Measurements from ENCODE around the gene ALOX12B. TPM values are rescaled to one million over a fixed set of nuclear protein-coding genes. Genes with fewer than 3 reads are reported as not detected.

Gene ALOX12B
- total and polyA plus RNA-seq, 2 of the 13 experiments (the other 11 are each of a cell fraction or from before 2014, with no cell fraction given), result 0.13 TPM; not detected in 1

DNA sequence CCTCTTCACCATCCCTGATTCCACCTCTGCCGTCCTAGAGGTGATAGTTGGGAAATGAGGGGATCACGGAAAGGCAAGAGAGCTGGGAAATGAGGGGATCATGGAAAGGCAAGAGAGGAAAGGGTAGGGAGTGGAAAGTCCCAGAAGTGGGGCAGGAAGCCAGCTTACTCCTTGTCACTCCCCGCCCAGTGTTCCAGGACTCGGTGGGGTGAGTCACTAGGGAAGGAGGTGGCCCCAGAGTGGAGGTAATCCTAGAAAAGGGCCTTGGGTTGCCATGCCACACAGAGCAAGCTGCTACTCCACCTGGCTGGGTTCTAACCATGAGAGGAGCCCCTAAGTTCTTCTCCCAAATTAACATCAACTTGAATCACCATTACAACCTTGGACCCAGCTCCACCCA is 16.0 kb upstream of the ALOX12B start (continued):
- no peak for TF ChIP-seq ZNF646 (CRISPR knock-in tag; IDR thresholded peaks at IDR 0.05)

DNA sequence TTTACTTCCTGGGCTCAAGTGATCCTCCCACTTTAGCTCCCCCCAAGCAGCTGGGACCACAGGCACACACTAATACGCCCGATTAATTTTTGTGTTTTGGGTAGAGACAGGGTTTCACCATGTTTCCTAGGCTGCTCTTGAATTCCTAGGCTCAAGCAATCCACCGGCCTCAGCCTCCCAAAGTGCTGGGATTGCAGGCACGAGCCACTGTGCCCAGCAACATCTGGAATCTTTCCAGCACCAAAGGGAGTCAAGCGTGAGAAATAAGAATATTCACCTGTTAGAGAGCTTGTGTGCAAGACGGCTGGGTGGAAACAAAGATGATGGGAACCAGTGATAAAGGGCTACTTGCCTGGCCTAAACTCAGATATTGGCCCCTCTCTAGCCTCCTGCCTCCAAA is 14.2 kb upstream of the ALOX12B start:
- Histone ChIP-seq H3K27me3 (ENCODE audit: control insufficient read depth in 1 of 2, insufficient read depth in 2 of 2, low read length in 2 of 2) (peaks cover 6 to 56% of the 10 kb centered on the region in 2 experiments), H3K4me3 (replicated peaks in 1 of 3; ENCODE audit: insufficient read depth in 1 of 3, low read depth in 2 of 3, low read length in 3 of 3) (no peak overlapping the region), H4K20me1 (ENCODE audit: insufficient read depth, low read length) (no peaks in the 10 kb centered on the region), H3K9me3 (ENCODE audit: low read length) (no peaks in the 10 kb centered on the region), H3K4me2 (ENCODE audit: low read depth, low read length) (no peak overlapping the region), H2AFZ (ENCODE audit: low read length) (no peak overlapping the region), H3K4me1 (ENCODE audit: insufficient read depth, low read length) (no peaks in the 10 kb centered on the region), H3K36me3 (replicated peaks in 1 of 2; ENCODE audit: control insufficient read depth in 1 of 2, insufficient read depth in 2 of 2, low read length in 2 of 2) (no peaks in the 10 kb centered on the region), H3K79me2 (ENCODE audit: insufficient read depth, low read length) (no peaks in the 10 kb centered on the region), H3K27ac (ENCODE audit: extremely low read length, insufficient read depth, low read length) (no peak overlapping the region), H3K9ac (ENCODE audit: insufficient read depth, low read depth, low read length) (no peak overlapping the region)
- in situ Hi-C loops (cut with HindIII; ENCODE audit: extremely low pct_ligation_motif_present, low pct_unique_long_range_greater_than_20kb) (no loop called here), intact Hi-C loops (cut with micrococcal nuclease; ENCODE audit: unreplicated experiment) (no loop called here)
- ChIA-PET POLR2A (no interaction called here), CTCF (ENCODE audit: low intra/inter-chr PET ratio, low total read pairs) (no interaction called here)
- WGBS (ENCODE audit: low lambda C conversion rate), result 25% methylated on average over 6 of the region's 6 CpGs
- BruUV-seq (replicated peaks), result no TSS peak
- no peak for FAIRE-seq
- no peak for ATAC-seq
- no peak for DNase-seq (ENCODE audit: low spot score)
- TF ChIP-seq ZEB1 (IDR thresholded peaks at IDR 0.05; ENCODE audit: insufficient replicate concordance, low read depth), result no peak
- TF ChIP-seq, protein P1, sequence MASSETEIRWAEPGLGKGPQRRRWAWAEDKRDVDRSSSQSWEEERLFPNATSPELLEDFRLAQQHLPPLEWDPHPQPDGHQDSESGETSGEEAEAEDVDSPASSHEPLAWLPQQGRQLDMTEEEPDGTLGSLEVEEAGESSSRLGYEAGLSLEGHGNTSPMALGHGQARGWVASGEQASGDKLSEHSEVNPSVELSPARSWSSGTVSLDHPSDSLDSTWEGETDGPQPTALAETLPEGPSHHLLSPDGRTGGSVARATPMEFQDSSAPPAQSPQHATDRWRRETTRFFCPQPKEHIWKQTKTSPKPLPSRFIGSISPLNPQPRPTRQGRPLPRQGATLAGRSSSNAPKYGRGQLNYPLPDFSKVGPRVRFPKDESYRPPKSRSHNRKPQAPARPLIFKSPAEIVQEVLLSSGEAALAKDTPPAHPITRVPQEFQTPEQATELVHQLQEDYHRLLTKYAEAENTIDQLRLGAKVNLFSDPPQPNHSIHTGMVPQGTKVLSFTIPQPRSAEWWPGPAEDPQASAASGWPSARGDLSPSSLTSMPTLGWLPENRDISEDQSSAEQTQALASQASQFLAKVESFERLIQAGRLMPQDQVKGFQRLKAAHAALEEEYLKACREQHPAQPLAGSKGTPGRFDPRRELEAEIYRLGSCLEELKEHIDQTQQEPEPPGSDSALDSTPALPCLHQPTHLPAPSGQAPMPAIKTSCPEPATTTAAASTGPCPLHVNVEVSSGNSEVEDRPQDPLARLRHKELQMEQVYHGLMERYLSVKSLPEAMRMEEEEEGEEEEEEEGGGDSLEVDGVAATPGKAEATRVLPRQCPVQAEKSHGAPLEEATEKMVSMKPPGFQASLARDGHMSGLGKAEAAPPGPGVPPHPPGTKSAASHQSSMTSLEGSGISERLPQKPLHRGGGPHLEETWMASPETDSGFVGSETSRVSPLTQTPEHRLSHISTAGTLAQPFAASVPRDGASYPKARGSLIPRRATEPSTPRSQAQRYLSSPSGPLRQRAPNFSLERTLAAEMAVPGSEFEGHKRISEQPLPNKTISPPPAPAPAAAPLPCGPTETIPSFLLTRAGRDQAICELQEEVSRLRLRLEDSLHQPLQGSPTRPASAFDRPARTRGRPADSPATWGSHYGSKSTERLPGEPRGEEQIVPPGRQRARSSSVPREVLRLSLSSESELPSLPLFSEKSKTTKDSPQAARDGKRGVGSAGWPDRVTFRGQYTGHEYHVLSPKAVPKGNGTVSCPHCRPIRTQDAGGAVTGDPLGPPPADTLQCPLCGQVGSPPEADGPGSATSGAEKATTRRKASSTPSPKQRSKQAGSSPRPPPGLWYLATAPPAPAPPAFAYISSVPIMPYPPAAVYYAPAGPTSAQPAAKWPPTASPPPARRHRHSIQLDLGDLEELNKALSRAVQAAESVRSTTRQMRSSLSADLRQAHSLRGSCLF (CRISPR knock-in tag; IDR thresholded peaks at IDR 0.05; ENCODE audit: borderline replicate concordance), result no peak
- no peak for TF ChIP-seq ZNF343 (CRISPR knock-in tag; IDR thresholded peaks at IDR 0.05)
- TF ChIP-seq GLI4 (CRISPR knock-in tag; IDR thresholded peaks at IDR 0.05; ENCODE audit: borderline replicate concordance), result no peak
- no peak for TF ChIP-seq ZNF788 (CRISPR knock-in tag; IDR thresholded peaks at IDR 0.05; ENCODE audit: borderline replicate concordance)
- no peak for TF ChIP-seq ZNF572 (CRISPR knock-in tag; IDR thresholded peaks at IDR 0.05)
- TF ChIP-seq AGO2 (optimal IDR thresholded peaks at IDR 0.05; ENCODE audit: low read depth, low read length), result no peak
- TF ChIP-seq ZNF205 (CRISPR knock-in tag; IDR thresholded peaks at IDR 0.05), result no peak
- TF ChIP-seq, protein P2, sequence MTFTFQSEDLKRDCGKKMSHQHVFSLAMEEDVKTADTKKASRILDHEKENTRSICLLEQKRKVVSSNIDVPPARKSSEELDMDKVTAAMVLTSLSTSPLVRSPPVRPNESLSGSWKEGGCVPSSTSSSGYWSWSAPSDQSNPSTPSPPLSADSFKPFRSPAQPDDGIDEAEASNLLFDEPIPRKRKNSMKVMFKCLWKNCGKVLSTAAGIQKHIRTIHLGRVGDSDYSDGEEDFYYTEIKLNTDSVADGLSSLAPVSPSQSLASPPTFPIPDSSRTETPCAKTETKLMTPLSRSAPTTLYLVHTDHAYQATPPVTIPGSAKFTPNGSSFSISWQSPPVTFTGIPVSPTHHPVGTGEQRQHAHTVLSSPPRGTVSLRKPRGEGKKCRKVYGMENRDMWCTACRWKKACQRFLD (CRISPR knock-in tag; IDR thresholded peaks at IDR 0.05; ENCODE audit: borderline replicate concordance), result no peak
- TF ChIP-seq STAT5B (CRISPR knock-in tag; IDR thresholded peaks at IDR 0.05), result no peak

Measured in HepG2 (cell line).